GM18868 (cell line): Measurements from ENCODE around the gene BRI3BP.
"Not testable (repeated sequence)": the region's sequence is repeated elsewhere in the genome, so short reads cannot be mapped to it uniquely, and the experiment has no call there.

Source experiments
- ATAC-seq: cut with Tn5 transposase; IDR thresholded peaks from one replicate; pipeline ENCODE4 v1.9.1; 2021; ENCODE audit warnings: mild to moderate bottlenecking, moderate library complexity; ENCODE audit not compliant: unreplicated experiment

The BRI3BP gene

DNA sequence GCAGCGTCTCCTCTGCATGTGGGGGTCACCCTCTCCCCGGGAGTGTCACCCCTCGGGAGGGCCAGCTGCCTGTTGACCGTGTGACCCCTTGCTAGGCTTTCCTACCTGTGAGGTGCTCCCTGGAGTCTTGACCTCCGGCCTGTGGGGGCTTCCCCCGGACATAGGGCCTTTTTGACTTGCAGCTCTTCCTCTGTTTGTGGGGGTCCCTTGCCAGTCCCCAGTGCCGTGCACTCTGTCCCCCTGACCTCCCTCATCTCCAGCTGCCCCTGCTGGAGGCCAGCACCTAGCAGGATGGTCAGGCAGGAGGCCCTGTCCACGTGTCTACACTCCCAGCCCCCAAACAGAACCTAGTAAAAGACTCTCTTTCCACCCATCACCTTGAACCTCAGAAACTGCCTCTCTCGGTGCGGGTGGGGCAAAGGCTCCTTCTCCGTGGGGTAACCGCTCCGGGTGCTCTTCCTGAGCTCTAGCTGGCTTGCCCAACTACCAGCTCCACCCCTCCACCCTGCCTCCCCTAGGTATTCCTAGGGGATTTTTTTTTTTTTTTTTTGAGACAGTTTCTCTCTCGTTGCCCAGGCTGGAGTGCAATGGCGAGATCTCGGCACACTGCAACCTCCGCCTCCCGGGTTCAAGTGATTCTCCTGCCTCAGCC is 72.6 kb downstream of the BRI3BP start:
- no peak for ATAC-seq

- no peak for ATAC-seq
Observed at GRCh38 chr12:125068391-125068790, 74.9 kb downstream of the BRI3BP start.

DNA sequence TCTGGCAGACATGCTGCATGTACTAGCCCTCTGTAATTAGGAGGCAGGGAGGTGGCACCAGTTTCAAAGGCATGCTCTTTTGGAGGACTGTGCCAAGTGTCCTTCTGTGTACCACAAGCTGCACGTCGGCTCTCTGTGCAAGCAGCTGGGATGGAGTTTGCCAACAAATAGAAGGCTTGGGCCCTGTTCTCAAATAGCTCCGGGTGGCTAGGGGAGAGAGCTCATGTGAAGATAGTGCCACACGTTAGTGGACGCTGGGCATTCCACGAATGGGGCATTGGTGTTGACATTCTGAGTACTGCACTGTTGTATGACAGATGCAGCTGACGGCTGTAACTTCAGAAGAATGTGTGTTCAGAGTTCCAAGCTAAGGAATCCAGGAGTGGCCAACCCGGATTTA is 76.2 kb downstream of the BRI3BP start:
- ATAC-seq: no peak

DNA sequence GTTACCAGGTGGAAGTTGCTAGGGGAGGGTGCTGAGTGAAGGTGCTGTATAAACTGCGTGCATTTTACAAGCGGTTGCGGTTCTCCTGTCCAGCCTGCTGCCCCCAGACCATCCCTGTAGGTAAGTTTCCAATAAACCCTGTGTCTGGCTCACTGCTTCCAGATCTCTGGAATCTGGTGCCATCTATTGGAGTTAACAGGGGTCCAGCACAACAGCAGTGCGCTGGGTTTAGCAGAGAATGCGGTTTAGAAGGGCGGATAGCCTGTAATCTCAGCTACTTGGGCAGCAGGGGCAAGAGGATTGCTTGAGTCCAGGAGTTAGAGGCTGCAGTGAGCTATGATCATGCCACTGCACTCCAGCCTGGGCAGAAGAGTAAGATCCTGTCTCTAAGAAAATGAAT is 76.7 kb downstream of the BRI3BP start:
- no peak for ATAC-seq

DNA sequence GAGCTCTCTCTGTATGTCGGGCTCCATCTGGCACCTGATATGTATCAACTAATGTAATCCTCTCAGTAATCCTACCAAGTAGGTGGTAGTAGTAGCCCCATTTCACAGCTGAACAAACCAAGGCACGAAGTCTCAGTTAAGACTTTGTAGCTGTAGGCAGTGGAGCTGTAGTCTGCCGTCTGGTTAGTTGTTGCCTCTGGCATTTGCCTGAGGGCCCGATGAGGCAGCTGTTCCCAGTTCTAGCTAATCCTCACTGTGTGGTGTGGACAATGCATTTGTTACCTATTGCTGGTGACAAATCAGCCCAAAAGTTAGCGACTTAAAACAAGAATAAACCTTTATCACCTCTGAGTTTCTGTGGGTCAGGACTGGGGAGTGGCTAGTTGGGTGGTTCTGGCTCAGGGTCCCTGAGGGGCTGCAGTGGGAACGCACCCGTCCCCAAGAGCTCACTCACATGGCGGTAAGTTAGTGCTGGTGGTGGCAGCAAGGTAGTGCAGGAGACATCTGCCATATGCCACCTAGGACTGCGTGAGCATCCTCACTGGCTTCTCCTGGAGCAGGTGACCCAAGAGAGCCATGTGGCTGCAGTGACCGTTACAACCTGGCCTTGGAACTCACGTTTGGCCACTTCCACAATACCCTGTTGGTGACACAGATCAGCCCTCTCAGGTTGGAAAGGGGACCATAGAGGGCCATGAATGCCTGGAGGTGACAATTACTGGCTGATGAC is 77.4 kb downstream of the BRI3BP start:
- ATAC-seq: no peak

- ATAC-seq: no peak
Observed at GRCh38 chr12:125071456-125071855, 78.0 kb downstream of the BRI3BP start.

- ATAC-seq: no peak
Observed at GRCh38 chr12:125072496-125072895, 79.1 kb downstream of the BRI3BP start.

DNA sequence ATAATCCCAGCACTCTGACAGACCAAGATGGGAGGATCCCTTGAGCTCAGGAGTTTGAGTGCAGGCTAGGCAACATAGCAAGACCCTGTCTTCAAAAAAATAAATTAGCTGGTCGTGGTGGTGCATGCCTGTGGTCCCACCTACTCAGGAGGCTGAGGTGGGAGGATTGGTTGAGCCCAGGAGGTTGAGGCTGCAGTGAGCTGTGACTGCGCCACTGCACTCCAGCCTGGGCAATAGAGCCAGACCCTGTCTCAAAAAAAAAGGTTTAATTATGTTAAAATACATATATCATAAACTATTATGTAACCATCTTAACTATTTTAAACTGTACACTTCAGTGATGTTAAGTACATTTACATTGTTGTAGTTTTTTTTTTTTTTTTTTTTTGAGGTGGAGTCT is 80.8 kb downstream of the BRI3BP start:
- ATAC-seq: not testable (repeated sequence)

DNA sequence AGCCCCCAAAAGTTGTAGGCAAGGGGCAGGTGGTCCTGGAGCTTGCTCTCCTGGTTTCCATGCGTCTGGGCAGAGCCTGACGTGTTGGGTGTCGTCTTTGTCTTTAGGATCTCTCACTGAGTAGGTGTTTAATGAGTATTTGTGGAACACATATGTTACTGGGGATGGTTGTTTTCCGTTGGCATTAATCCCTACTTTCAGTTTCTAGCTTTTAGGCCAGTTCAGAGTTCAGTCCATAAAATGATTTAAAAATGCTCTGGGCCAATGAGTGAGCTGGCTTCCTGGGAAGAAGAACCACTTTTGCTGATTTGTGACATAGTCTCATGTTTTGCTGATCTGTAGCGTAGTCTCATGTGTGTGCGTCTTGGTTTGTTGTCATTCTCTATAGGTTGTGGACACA is 82.7 kb downstream of the BRI3BP start:
- ATAC-seq: no peak

DNA sequence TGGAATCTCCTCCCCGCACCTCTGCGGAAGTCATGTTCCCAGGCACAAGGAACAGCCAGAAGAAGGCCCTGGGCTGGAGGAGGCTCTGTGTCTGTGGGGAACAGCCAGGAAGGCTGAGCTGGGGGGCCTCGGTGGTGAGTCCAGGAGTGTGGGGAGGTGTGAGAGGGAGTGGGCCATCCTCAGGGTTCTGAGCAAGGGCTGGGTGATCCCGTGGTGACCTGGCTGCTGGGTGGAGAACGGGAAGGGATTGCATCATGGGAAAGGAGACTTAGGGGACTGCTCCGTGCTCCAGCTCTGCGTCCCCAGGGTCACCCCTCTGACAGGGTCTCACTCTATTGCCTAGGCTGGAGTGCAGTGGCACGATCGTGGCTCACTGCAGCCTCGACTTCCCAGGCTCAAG is 85.6 kb downstream of the BRI3BP start:
- ATAC-seq: no peak

DNA sequence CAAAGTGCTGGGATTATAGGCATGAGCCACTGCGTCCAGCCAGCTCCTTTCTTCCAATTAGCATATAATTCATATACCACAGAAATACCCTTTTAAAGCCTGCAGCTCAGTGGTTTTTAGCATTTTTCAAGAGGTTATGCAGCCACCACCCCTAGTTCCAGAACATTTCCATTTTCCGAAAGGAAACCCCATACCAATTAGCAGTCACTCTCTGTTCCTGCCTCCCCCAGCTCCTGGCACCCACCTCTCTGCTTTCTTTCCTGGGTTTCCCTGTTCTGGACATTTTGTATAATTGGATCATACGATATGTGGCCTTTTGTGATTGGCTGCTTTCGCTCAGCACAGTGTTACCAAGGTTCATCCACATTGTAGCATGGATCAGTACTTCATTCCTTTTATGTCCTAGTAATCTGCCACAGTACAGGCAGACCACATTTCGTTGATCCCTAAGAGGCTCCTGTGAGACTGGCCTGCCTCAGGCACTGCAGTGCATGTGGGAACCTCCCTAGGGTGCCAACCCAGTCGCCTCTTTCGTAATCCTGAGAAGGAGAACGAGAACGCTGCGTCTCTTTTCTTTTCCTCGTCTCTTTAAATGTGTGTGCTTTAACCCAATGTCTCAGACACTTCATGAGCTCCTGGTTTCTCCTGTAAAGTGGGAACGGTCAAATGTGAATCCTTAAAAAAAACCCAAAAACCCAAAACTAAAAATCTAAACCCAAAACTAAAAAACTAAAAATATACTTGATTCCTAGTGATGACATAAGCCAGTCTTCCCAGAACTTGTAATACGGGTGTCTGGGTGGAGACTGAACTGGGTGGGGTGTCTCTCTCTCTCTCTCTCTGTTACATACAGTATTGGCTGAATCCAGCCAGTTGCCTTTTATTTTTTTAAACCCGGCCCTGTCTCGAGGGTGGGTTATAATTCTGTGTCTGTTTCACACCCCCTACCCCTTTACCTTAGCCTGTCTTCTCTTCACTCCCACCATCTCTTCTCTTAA is 86.5 kb downstream of the BRI3BP start:
- ATAC-seq: no peak
